Measurements from ENCODE around the gene SLC25A17.
"Not testable (repeated sequence)": the region's sequence is repeated elsewhere in the genome, so short reads cannot be mapped to it uniquely, and the experiment has no call there.

The SLC25A17 gene

GRCh38 chr22:40789131-40789530, 30.0 kb downstream of the SLC25A17 start:
- no peak overlapping the region for H3K4me3 ChIP-seq (ENCODE audit: low read length)
- H3K36me3 ChIP-seq (replicated peaks; ENCODE audit: low read depth, low read length) = peaks cover 62% of the 10 kb centered on the region
- no peaks in the 10 kb centered on the region for H3K9me3 ChIP-seq (ENCODE audit: insufficient read depth, low read length)
- no peak overlapping the region for H3K27ac ChIP-seq (ENCODE audit: low read length)
- H2AFZ ChIP-seq (ENCODE audit: low read depth, low read length) = no peak overlapping the region
- H4K20me1 ChIP-seq (ENCODE audit: insufficient read depth, low read length) = no peaks in the 10 kb centered on the region; the same call in 1 of the 2 replicates
- TF ChIP-seq, protein P1, sequence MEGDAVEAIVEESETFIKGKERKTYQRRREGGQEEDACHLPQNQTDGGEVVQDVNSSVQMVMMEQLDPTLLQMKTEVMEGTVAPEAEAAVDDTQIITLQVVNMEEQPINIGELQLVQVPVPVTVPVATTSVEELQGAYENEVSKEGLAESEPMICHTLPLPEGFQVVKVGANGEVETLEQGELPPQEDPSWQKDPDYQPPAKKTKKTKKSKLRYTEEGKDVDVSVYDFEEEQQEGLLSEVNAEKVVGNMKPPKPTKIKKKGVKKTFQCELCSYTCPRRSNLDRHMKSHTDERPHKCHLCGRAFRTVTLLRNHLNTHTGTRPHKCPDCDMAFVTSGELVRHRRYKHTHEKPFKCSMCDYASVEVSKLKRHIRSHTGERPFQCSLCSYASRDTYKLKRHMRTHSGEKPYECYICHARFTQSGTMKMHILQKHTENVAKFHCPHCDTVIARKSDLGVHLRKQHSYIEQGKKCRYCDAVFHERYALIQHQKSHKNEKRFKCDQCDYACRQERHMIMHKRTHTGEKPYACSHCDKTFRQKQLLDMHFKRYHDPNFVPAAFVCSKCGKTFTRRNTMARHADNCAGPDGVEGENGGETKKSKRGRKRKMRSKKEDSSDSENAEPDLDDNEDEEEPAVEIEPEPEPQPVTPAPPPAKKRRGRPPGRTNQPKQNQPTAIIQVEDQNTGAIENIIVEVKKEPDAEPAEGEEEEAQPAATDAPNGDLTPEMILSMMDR (IDR thresholded peaks at IDR 0.05; ENCODE audit: low read depth, low read length) = no peak
- no peak for TF ChIP-seq EZH2phosphoT487 (IDR thresholded peaks at IDR 0.05; ENCODE audit: low read depth)
- peaks cover 2% of the 10 kb centered on the region; the same call in 1 of the 2 replicates for H3K79me2 ChIP-seq (ENCODE audit: low read length)
- no peak overlapping the region for H3K9ac ChIP-seq (ENCODE audit: low read length)
- H3K4me1 ChIP-seq (ENCODE audit: low read length) = no peaks in the 10 kb centered on the region
- no peak overlapping the region for H3K4me2 ChIP-seq (ENCODE audit: low read length)
- no peaks in the 10 kb centered on the region for H3K27me3 ChIP-seq (ENCODE audit: low read depth, low read length)

- Histone ChIP-seq H3K4me1 (ENCODE audit: low read length) (no peaks in the 10 kb centered on the region), H3K9me3 (ENCODE audit: insufficient read depth, low read length) (no peaks in the 10 kb centered on the region), H3K4me2 (ENCODE audit: low read length) (no peak overlapping the region), H3K36me3 (replicated peaks; ENCODE audit: low read depth, low read length) (peaks cover 47% of the 10 kb centered on the region), H3K9ac (ENCODE audit: low read length) (no peak overlapping the region), H2AFZ (ENCODE audit: low read depth, low read length) (no peak overlapping the region), H3K27ac (ENCODE audit: low read length) (no peak overlapping the region), H3K4me3 (ENCODE audit: low read length) (no peak overlapping the region), H3K79me2 (ENCODE audit: low read length) (no peaks in the 10 kb centered on the region), H3K27me3 (ENCODE audit: low read depth, low read length) (no peaks in the 10 kb centered on the region), H4K20me1 (ENCODE audit: insufficient read depth, low read length) (no peaks in the 10 kb centered on the region; the same call in 1 of the 2 replicates)
- no peak for TF ChIP-seq EZH2phosphoT487 (IDR thresholded peaks at IDR 0.05; ENCODE audit: low read depth)
- TF ChIP-seq, protein P1 (IDR thresholded peaks at IDR 0.05; ENCODE audit: low read depth, low read length) = no peak
Measured at GRCh38 chr22:40782521-40782920, 36.6 kb downstream of the SLC25A17 start.

DNA sequence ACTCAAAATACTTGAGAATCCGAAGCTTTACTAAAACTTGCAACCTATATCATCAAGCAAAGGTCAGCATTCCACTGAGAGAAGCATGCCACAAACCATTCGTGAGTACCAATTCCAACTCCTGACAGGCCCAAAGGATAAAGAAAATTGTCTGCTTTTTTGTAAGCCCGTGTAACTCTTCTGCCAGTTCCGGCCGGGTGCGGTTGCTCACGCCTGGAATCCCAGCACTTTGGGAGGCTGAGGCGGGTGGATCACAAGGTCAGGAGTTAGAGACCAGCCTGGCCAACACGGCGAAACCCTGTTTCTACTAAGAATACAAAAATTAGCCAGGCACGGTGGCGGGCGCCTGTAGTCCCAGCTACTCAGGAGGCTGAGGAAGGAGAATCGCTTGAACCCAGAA, 37.4 kb downstream of the SLC25A17 start:
- H3K4me1 ChIP-seq (ENCODE audit: low read length); H3K79me2 ChIP-seq (ENCODE audit: low read length); H3K27me3 ChIP-seq (ENCODE audit: low read depth, low read length); H3K9me3 ChIP-seq (ENCODE audit: insufficient read depth, low read length); H2AFZ ChIP-seq (ENCODE audit: low read depth, low read length); H3K4me2 ChIP-seq (ENCODE audit: low read length); H3K4me3 ChIP-seq (ENCODE audit: low read length); H4K20me1 ChIP-seq (ENCODE audit: insufficient read depth, low read length); H3K27ac ChIP-seq (ENCODE audit: low read length); H3K9ac ChIP-seq (ENCODE audit: low read length): not testable (repeated sequence)
- peaks cover 46% of the 10 kb centered on the region for H3K36me3 ChIP-seq (replicated peaks; ENCODE audit: low read depth, low read length)

DNA sequence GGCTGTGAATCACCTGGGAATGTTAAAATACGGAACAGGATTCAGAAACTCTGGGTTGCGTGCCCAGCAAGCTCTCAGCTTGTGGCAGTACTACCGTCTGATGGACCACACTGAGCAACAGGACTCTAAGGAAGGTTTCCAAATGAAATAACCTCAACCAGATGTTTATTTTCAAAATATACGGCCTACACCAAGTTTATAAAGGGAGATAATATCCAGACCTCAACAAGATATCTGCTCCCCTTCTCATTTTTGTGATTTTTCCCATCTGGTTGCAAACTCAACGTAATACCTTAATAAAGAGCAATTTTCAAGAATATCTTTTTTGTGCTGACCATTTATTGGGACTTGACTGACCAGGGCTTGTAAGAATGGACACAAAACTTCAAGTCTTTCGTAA, 49.4 kb downstream of the SLC25A17 start:
- H4K20me1 ChIP-seq (ENCODE audit: insufficient read depth, low read length) = no peaks in the 10 kb centered on the region
- no peak overlapping the region for H3K4me3 ChIP-seq (ENCODE audit: low read length)
- no peak overlapping the region for H3K27ac ChIP-seq (ENCODE audit: low read length)
- TF ChIP-seq EZH2phosphoT487 (IDR thresholded peaks at IDR 0.05; ENCODE audit: low read depth) = no peak
- TF ChIP-seq, protein P1 (IDR thresholded peaks at IDR 0.05; ENCODE audit: low read depth, low read length) = no peak
- no peak overlapping the region for H3K4me2 ChIP-seq (ENCODE audit: low read length)
- H3K79me2 ChIP-seq (ENCODE audit: low read length) = no peaks in the 10 kb centered on the region
- no peak overlapping the region for H3K9ac ChIP-seq (ENCODE audit: low read length)
- H3K4me1 ChIP-seq (ENCODE audit: low read length) = no peaks in the 10 kb centered on the region
- H3K27me3 ChIP-seq (ENCODE audit: low read depth, low read length) = no peaks in the 10 kb centered on the region
- H3K9me3 ChIP-seq (ENCODE audit: insufficient read depth, low read length) = no peaks in the 10 kb centered on the region
- peaks cover 37% of the 10 kb centered on the region for H3K36me3 ChIP-seq (replicated peaks; ENCODE audit: low read depth, low read length)
- H2AFZ ChIP-seq (ENCODE audit: low read depth, low read length) = no peak overlapping the region

DNA sequence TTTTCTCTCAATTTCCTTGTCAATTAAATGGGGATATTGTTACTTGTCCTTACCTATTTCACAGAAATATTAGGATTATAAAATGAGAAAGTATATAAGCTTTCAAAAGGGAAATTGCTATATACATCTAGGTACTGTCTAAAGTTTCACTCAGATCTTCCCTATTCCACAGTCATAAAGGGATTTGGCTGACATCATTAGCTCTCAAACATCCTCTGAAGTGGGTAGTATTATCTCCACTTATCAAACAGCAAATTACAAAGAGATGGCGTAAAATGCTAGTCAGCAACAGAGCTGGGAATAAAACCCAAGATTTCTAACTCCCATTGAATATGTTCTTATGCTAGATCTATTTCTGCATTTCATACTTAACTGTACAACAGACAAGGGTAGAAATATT, 50.9 kb downstream of the SLC25A17 start:
- Histone ChIP-seq H3K4me2 (ENCODE audit: low read length) (no peak overlapping the region), H3K36me3 (replicated peaks; ENCODE audit: low read depth, low read length) (peaks cover 31% of the 10 kb centered on the region), H2AFZ (ENCODE audit: low read depth, low read length) (no peak overlapping the region), H3K27ac (ENCODE audit: low read length) (no peak overlapping the region), H3K4me3 (ENCODE audit: low read length) (no peak overlapping the region), H3K9me3 (ENCODE audit: insufficient read depth, low read length) (no peaks in the 10 kb centered on the region), H3K4me1 (ENCODE audit: low read length) (no peaks in the 10 kb centered on the region), H3K27me3 (ENCODE audit: low read depth, low read length) (no peaks in the 10 kb centered on the region), H4K20me1 (ENCODE audit: insufficient read depth, low read length) (no peaks in the 10 kb centered on the region), H3K79me2 (ENCODE audit: low read length) (no peaks in the 10 kb centered on the region), H3K9ac (ENCODE audit: low read length) (no peak overlapping the region)
- TF ChIP-seq, protein P1 (IDR thresholded peaks at IDR 0.05; ENCODE audit: low read depth, low read length) = no peak
- no peak for TF ChIP-seq EZH2phosphoT487 (IDR thresholded peaks at IDR 0.05; ENCODE audit: low read depth)
